ENCODE data around the gene HEXIM2.

HEXIM2 gene

GRCh38 chr17:45149037-45149668, 12.5 kb upstream of the HEXIM2 start (continued):
- TF ChIP-seq, protein P1, sequence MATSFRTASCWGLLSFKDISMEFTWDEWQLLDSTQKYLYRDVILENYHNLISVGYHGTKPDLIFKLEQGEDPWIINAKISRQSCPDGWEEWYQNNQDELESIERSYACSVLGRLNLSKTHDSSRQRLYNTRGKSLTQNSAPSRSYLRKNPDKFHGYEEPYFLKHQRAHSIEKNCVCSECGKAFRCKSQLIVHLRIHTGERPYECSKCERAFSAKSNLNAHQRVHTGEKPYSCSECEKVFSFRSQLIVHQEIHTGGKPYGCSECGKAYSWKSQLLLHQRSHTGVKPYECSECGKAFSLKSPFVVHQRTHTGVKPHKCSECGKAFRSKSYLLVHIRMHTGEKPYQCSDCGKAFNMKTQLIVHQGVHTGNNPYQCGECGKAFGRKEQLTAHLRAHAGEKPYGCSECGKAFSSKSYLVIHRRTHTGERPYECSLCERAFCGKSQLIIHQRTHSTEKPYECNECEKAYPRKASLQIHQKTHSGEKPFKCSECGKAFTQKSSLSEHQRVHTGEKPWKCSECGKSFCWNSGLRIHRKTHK (tag by site-specific recombination; IDR thresholded peaks at IDR 0.05) = no peak
- no peak for TF ChIP-seq ZNF843 (tag by site-specific recombination; IDR thresholded peaks at IDR 0.05)
- no peak for TF ChIP-seq ZFP37 (tag by site-specific recombination; IDR thresholded peaks at IDR 0.05)
- TF ChIP-seq ZNF138 (tag by site-specific recombination; IDR thresholded peaks at IDR 0.05; ENCODE audit: borderline replicate concordance) = no peak
- TF ChIP-seq, protein P2, sequence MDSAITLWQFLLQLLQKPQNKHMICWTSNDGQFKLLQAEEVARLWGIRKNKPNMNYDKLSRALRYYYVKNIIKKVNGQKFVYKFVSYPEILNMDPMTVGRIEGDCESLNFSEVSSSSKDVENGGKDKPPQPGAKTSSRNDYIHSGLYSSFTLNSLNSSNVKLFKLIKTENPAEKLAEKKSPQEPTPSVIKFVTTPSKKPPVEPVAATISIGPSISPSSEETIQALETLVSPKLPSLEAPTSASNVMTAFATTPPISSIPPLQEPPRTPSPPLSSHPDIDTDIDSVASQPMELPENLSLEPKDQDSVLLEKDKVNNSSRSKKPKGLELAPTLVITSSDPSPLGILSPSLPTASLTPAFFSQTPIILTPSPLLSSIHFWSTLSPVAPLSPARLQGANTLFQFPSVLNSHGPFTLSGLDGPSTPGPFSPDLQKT (IDR thresholded peaks at IDR 0.05; ENCODE audit: borderline replicate concordance, low read depth, low read length) = no peak
- TF ChIP-seq ZNF211 (tag by site-specific recombination; IDR thresholded peaks at IDR 0.05; ENCODE audit: low read depth) = no peak
- TF ChIP-seq ZNF416 (tag by site-specific recombination; IDR thresholded peaks at IDR 0.05) = no peak
- no peak for TF ChIP-seq ZNF37A (tag by site-specific recombination; IDR thresholded peaks at IDR 0.05)
- no peak for TF ChIP-seq ZNF626 (tag by site-specific recombination; IDR thresholded peaks at IDR 0.05)
- no peak for TF ChIP-seq ZSCAN18 (tag by site-specific recombination; IDR thresholded peaks at IDR 0.05)
- no peak for TF ChIP-seq PRDM1 (tag by site-specific recombination; IDR thresholded peaks at IDR 0.05)
- TF ChIP-seq GLI4 (tag by site-specific recombination; IDR thresholded peaks at IDR 0.05) = no peak
- TF ChIP-seq TCF7L2 (IDR thresholded peaks at IDR 0.05; ENCODE audit: borderline replicate concordance, low read depth, low read length) = no peak
- TF ChIP-seq, protein P3, sequence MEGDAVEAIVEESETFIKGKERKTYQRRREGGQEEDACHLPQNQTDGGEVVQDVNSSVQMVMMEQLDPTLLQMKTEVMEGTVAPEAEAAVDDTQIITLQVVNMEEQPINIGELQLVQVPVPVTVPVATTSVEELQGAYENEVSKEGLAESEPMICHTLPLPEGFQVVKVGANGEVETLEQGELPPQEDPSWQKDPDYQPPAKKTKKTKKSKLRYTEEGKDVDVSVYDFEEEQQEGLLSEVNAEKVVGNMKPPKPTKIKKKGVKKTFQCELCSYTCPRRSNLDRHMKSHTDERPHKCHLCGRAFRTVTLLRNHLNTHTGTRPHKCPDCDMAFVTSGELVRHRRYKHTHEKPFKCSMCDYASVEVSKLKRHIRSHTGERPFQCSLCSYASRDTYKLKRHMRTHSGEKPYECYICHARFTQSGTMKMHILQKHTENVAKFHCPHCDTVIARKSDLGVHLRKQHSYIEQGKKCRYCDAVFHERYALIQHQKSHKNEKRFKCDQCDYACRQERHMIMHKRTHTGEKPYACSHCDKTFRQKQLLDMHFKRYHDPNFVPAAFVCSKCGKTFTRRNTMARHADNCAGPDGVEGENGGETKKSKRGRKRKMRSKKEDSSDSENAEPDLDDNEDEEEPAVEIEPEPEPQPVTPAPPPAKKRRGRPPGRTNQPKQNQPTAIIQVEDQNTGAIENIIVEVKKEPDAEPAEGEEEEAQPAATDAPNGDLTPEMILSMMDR (tag by site-specific recombination; IDR thresholded peaks at IDR 0.05) = peak; percentile 98
- no peak; the same call in 1 of the 2 replicates for TF ChIP-seq SP7 (tag by site-specific recombination; IDR thresholded peaks at IDR 0.05)
- peak; percentile 87 for TF ChIP-seq ZNF341 (tag by site-specific recombination; IDR thresholded peaks at IDR 0.05; ENCODE audit: low read depth)
- TF ChIP-seq ZNF18 (tag by site-specific recombination; IDR thresholded peaks at IDR 0.05) = no peak
- TF ChIP-seq HOXD13 (CRISPR knock-in tag; IDR thresholded peaks at IDR 0.05; ENCODE audit: borderline replicate concordance) = no peak
- peak; percentile 56 for TF ChIP-seq ZNF324 (tag by site-specific recombination; IDR thresholded peaks at IDR 0.05)
- peak; percentile 46; the same call in 1 of the 2 replicates for TF ChIP-seq KLF8 (tag by site-specific recombination; IDR thresholded peaks at IDR 0.05)
- TF ChIP-seq, protein P4, sequence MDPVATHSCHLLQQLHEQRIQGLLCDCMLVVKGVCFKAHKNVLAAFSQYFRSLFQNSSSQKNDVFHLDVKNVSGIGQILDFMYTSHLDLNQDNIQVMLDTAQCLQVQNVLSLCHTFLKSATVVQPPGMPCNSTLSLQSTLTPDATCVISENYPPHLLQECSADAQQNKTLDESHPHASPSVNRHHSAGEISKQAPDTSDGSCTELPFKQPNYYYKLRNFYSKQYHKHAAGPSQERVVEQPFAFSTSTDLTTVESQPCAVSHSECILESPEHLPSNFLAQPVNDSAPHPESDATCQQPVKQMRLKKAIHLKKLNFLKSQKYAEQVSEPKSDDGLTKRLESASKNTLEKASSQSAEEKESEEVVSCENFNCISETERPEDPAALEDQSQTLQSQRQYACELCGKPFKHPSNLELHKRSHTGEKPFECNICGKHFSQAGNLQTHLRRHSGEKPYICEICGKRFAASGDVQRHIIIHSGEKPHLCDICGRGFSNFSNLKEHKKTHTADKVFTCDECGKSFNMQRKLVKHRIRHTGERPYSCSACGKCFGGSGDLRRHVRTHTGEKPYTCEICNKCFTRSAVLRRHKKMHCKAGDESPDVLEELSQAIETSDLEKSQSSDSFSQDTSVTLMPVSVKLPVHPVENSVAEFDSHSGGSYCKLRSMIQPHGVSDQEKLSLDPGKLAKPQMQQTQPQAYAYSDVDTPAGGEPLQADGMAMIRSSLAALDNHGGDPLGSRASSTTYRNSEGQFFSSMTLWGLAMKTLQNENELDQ (tag by site-specific recombination; IDR thresholded peaks at IDR 0.05; ENCODE audit: low read depth) = no peak
- TF ChIP-seq KLF17 (tag by site-specific recombination; IDR thresholded peaks at IDR 0.05) = 0 out of 2 replicates have a peak, but pooled peaks have one; percentile 20
- TF ChIP-seq ZNF114 (tag by site-specific recombination; IDR thresholded peaks at IDR 0.05) = no peak
- TF ChIP-seq YY2 (tag by site-specific recombination; IDR thresholded peaks at IDR 0.05) = no peak
- no peak for TF ChIP-seq ZBTB21 (tag by site-specific recombination; IDR thresholded peaks at IDR 0.05)
- TF ChIP-seq ZNF157 (tag by site-specific recombination; IDR thresholded peaks at IDR 0.05) = no peak
- TF ChIP-seq, protein P5, sequence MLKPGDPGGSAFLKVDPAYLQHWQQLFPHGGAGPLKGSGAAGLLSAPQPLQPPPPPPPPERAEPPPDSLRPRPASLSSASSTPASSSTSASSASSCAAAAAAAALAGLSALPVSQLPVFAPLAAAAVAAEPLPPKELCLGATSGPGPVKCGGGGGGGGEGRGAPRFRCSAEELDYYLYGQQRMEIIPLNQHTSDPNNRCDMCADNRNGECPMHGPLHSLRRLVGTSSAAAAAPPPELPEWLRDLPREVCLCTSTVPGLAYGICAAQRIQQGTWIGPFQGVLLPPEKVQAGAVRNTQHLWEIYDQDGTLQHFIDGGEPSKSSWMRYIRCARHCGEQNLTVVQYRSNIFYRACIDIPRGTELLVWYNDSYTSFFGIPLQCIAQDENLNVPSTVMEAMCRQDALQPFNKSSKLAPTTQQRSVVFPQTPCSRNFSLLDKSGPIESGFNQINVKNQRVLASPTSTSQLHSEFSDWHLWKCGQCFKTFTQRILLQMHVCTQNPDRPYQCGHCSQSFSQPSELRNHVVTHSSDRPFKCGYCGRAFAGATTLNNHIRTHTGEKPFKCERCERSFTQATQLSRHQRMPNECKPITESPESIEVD (tag by site-specific recombination; IDR thresholded peaks at IDR 0.05) = no peak
- no peak for TF ChIP-seq SCRT1 (tag by site-specific recombination; IDR thresholded peaks at IDR 0.05; ENCODE audit: borderline replicate concordance)

All from HEK293 (cell line).